Vagina (tissue), 2 donors: ENCODE data around the gene PRRX1. TPM values are rescaled to one million over a fixed set of nuclear protein-coding genes. Genes with fewer than 3 reads are reported as not detected.

Source experiments
- DNase-seq, 2 donors: peaks; one replicate each; pipeline ENCODE4 v3.0.0-alpha.2; 2017; ENCODE audit errors: extremely low spot score in 2 of 2
- H3K27ac ChIP-seq: fragments of 200-600 bp; sonication (generic); one replicate; pipeline ENCODE4 v1.5.1; 2019
- H3K27me3 ChIP-seq: fragments of 200-600 bp; sonication (generic); one replicate; pipeline ENCODE4 v1.5.1; 2019
- H3K36me3 ChIP-seq, 2 donors: fragments of 200-600 bp; sonication (generic); one replicate each; pipeline ENCODE4 v1.5.1; 2017 to 2019
- H3K4me1 ChIP-seq: fragments of 200-600 bp; sonication (generic); one replicate; pipeline ENCODE4 v1.5.1; 2019
- H3K4me3 ChIP-seq, 2 donors: fragments of 200-600 bp; sonication (generic); 1 replicate in 1 of 2; 2 replicates in 1 of 2; pipeline ENCODE4 v1.5.1; 2016 to 2019
- H3K9me3 ChIP-seq: fragments of 200-600 bp; sonication (generic); one replicate; pipeline ENCODE4 v1.5.1; 2019
- CTCF ChIP-seq, 3 experiments: fragments of 450-650 bp in 2 of 3; fragments of 200-600 bp in 1 of 3; sonication (generic) in 1 of 3; IDR thresholded peaks; one replicate each; pipeline ENCODE4 v1.5.1; 2017 to 2019; ENCODE audit warnings: antibody characterized with exemption in 3 of 3, mild to moderate bottlenecking in 2 of 3, moderate library complexity in 2 of 3
- POLR2A ChIP-seq, 2 donors: fragments of 450-650 bp; IDR thresholded peaks; one replicate each; pipeline ENCODE4 v1.6.1; 2017; ENCODE audit warnings: antibody characterized with exemption in 2 of 2, mild to moderate bottlenecking in 2 of 2, moderate library complexity in 2 of 2
- POLR2AphosphoS5 ChIP-seq, 2 donors: sonication (generic); formaldehyde crosslinking; IDR thresholded peaks; one replicate each; pipeline ENCODE4 v1.9.0; 2017; ENCODE audit warnings: antibody characterized with exemption in 2 of 2, mild to moderate bottlenecking in 2 of 2, low read depth in 1 of 2; ENCODE audit not compliant: insufficient read depth in 1 of 2
- intact Hi-C: fragments of 100-400 bp; cut with DNase I; formaldehyde crosslinking; loops from one replicate; pipeline ENCODE4 v1.15.1; 2023
- total RNA-seq: library from RNA; depleted of rRNA; stranded (reverse); fragments of >200 nt; gene quantifications from one replicate; pipeline ENCODE4 v1.2.3, GENCODE V29; 2016

The PRRX1 gene
- total RNA-seq, 1 donor from 2014 or later, result 108 TPM

GRCh38 chr1:170721621-170722020 lies 57.7 kb downstream of the PRRX1 start:
- peaks cover 10% of the 10 kb centered on the region for H3K4me1 ChIP-seq
- no peaks in the 10 kb centered on the region for H3K9me3 ChIP-seq
- H3K27ac ChIP-seq, result no peak overlapping the region
- no peak overlapping the region for H3K4me3 ChIP-seq
- no peaks in the 10 kb centered on the region for H3K27me3 ChIP-seq
- no peak for DNase-seq
- intact Hi-C loops, result no loop called here
- H3K36me3 ChIP-seq, result peaks cover 0 to 42% of the 10 kb centered on the region in 2 donors
- no peak for TF ChIP-seq CTCF (IDR thresholded peaks at IDR 0.05)
- TF ChIP-seq POLR2A (IDR thresholded peaks at IDR 0.05), result no peak
- no peak for TF ChIP-seq POLR2AphosphoS5 (IDR thresholded peaks at IDR 0.05; ENCODE audit: insufficient read depth in 1 of 2, low read depth in 1 of 2)

- Histone ChIP-seq H3K27ac (no peak overlapping the region), H3K9me3 (no peaks in the 10 kb centered on the region), H3K4me1 (peaks cover 10% of the 10 kb centered on the region), H3K4me3 (no peak overlapping the region), H3K27me3 (no peaks in the 10 kb centered on the region), H3K36me3 (peaks cover 0 to 43% of the 10 kb centered on the region in 2 donors)
- no peak for TF ChIP-seq CTCF (IDR thresholded peaks at IDR 0.05)
- TF ChIP-seq POLR2AphosphoS5 (IDR thresholded peaks at IDR 0.05; ENCODE audit: insufficient read depth in 1 of 2, low read depth in 1 of 2), result no peak
- no peak for TF ChIP-seq POLR2A (IDR thresholded peaks at IDR 0.05)
- intact Hi-C loops, result no loop called here
- no peak for DNase-seq
These were observed 59.6 kb downstream of the PRRX1 start for GRCh38 chr1:170723518-170723917.

- H3K27me3 ChIP-seq, result no peaks in the 10 kb centered on the region
- DNase-seq, result no peak
- TF ChIP-seq POLR2A (IDR thresholded peaks at IDR 0.05) (no peak), POLR2AphosphoS5 (IDR thresholded peaks at IDR 0.05; ENCODE audit: insufficient read depth in 1 of 2, low read depth in 1 of 2) (no peak), CTCF (IDR thresholded peaks at IDR 0.05) (no peak)
- intact Hi-C loops, result no loop called here
- no peak overlapping the region for H3K27ac ChIP-seq
- H3K4me1 ChIP-seq, result peaks cover 21% of the 10 kb centered on the region
- no peak overlapping the region for H3K4me3 ChIP-seq
- H3K36me3 ChIP-seq, result peaks cover 0 to 35% of the 10 kb centered on the region in 2 donors
- H3K9me3 ChIP-seq, result no peaks in the 10 kb centered on the region
These were observed 61.4 kb downstream of the PRRX1 start for GRCh38 chr1:170725326-170725725.

- no peak overlapping the region for H3K27ac ChIP-seq
- H3K36me3 ChIP-seq, result peaks cover 0 to 18% of the 10 kb centered on the region in 2 donors
- H3K9me3 ChIP-seq, result no peaks in the 10 kb centered on the region
- no peaks in the 10 kb centered on the region for H3K27me3 ChIP-seq
- H3K4me3 ChIP-seq, result no peak overlapping the region
- TF ChIP-seq CTCF (IDR thresholded peaks at IDR 0.05), result no peak
- no peak for TF ChIP-seq POLR2AphosphoS5 (IDR thresholded peaks at IDR 0.05; ENCODE audit: insufficient read depth in 1 of 2, low read depth in 1 of 2)
- no peak for TF ChIP-seq POLR2A (IDR thresholded peaks at IDR 0.05)
- peaks cover 30% of the 10 kb centered on the region for H3K4me1 ChIP-seq
- intact Hi-C loops, result no loop called here
- DNase-seq, result no peak
These were observed 64.0 kb downstream of the PRRX1 start for GRCh38 chr1:170727963-170728362.

- no peak for DNase-seq
- intact Hi-C loops, result no loop called here
- peaks cover 0 to 8% of the 10 kb centered on the region in 2 donors for H3K36me3 ChIP-seq
- H3K27me3 ChIP-seq, result no peaks in the 10 kb centered on the region
- H3K27ac ChIP-seq, result peak overlapping the region; percentile 37
- no peak for TF ChIP-seq CTCF (IDR thresholded peaks at IDR 0.05)
- TF ChIP-seq POLR2A (IDR thresholded peaks at IDR 0.05), result no peak
- no peak for TF ChIP-seq POLR2AphosphoS5 (IDR thresholded peaks at IDR 0.05; ENCODE audit: insufficient read depth in 1 of 2, low read depth in 1 of 2)
- no peak overlapping the region for H3K4me3 ChIP-seq
- no peaks in the 10 kb centered on the region for H3K9me3 ChIP-seq
- H3K4me1 ChIP-seq, result peaks cover 30% of the 10 kb centered on the region
These were observed 65.5 kb downstream of the PRRX1 start for GRCh38 chr1:170729225-170730002.
